Activated CD4-positive, alpha-beta T cell treated with anti-CD3 and anti-CD28 coated beads for 24 hours (primary cell): Measurements from ENCODE around the gene PCDH7.

Experiments used
- DNase-seq, 2 donors: peaks; one replicate each; pipeline ENCODE4 v3.0.0-alpha.2; 2020; ENCODE audit warnings: low read depth in 2 of 2

Gene PCDH7

GRCh38 chr4:30720021-30720660 lies at the start of gene PCDH7:
PCDH7 (plus strand) TSS chr4:30720369; CDS start chr4:30721423, 1,054 bp downstream.
- no peak for DNase-seq

GRCh38 chr4:30671926-30672448 lies 48.2 kb upstream of the PCDH7 start:
- DNase-seq, result no peak

GRCh38 chr4:30696191-30696590 lies 24.0 kb upstream of the PCDH7 start:
- no peak for DNase-seq

- DNase-seq, result no peak
Measured at GRCh38 chr4:30714408-30715031, 5.6 kb upstream of the PCDH7 start.

GRCh38 chr4:30716158-30716557 lies 4.0 kb upstream of the PCDH7 start:
- no peak for DNase-seq

- DNase-seq, result no peak
Measured at GRCh38 chr4:30716681-30717207, 3.4 kb upstream of the PCDH7 start.

GRCh38 chr4:30717208-30718020 lies 2.8 kb upstream of the PCDH7 start:
- DNase-seq, result no peak

GRCh38 chr4:30718021-30718542 lies 2.1 kb upstream of the PCDH7 start:
- DNase-seq, result no peak

GRCh38 chr4:30718641-30719453 lies 1.3 kb upstream of the PCDH7 start:
- DNase-seq, result no peak

GRCh38 chr4:30719454-30720020 lies 632 bp upstream of the PCDH7 start:
- no peak for DNase-seq

- no peak for DNase-seq
Measured at GRCh38 chr4:30720661-30721184, 554 bp downstream of the PCDH7 start.

GRCh38 chr4:30721185-30722091 lies 1.3 kb downstream of the PCDH7 start:
- no peak for DNase-seq

GRCh38 chr4:30722092-30722358 lies 1.9 kb downstream of the PCDH7 start:
- no peak for DNase-seq

GRCh38 chr4:30722359-30723200 lies 2.4 kb downstream of the PCDH7 start:
- no peak for DNase-seq

GRCh38 chr4:30723201-30723955 lies 3.2 kb downstream of the PCDH7 start:
- no peak for DNase-seq

- DNase-seq, result no peak
Measured at GRCh38 chr4:30724247-30724646, 4.1 kb downstream of the PCDH7 start.

- no peak for DNase-seq
Measured at GRCh38 chr4:30725562-30725961, 5.4 kb downstream of the PCDH7 start.

GRCh38 chr4:30726090-30726675 lies 6.0 kb downstream of the PCDH7 start:
- DNase-seq, result no peak
